HG03378 (cell line): ENCODE measurements around the gene RPLP2.

Experiments used
- ATAC-seq: cut with Tn5 transposase; IDR thresholded peaks from one replicate; pipeline ENCODE4 v1.9.1; 2021; ENCODE audit warnings: mild to moderate bottlenecking, moderate library complexity; ENCODE audit not compliant: unreplicated experiment

RPLP2 gene

GRCh38 chr11:809287-810039 is at the start of gene RPLP2:
RPLP2 (plus strand) TSS chr11:809967; CDS start chr11:810235, 268 bp downstream.
- ATAC-seq: peak; percentile 63

- no peak for ATAC-seq
These were observed 49.5 kb upstream of the RPLP2 start for GRCh38 chr11:760236-760635.

GRCh38 chr11:761526-762108 is 48.1 kb upstream of the RPLP2 start:
- no peak for ATAC-seq

GRCh38 chr11:762421-763072 is 47.2 kb upstream of the RPLP2 start:
- no peak for ATAC-seq

- no peak for ATAC-seq
These were observed 46.7 kb upstream of the RPLP2 start for GRCh38 chr11:763073-763463.

GRCh38 chr11:763549-764321 is 46.0 kb upstream of the RPLP2 start:
- no peak for ATAC-seq

GRCh38 chr11:764322-765024 is 45.3 kb upstream of the RPLP2 start:
- ATAC-seq: no peak

- ATAC-seq: no peak
These were observed 44.6 kb upstream of the RPLP2 start for GRCh38 chr11:765025-765801.

GRCh38 chr11:765802-766091 is 44.0 kb upstream of the RPLP2 start:
- ATAC-seq: no peak

GRCh38 chr11:766106-766935 is 43.4 kb upstream of the RPLP2 start:
- no peak for ATAC-seq

GRCh38 chr11:766936-767210 is 42.9 kb upstream of the RPLP2 start:
- ATAC-seq: no peak

GRCh38 chr11:767238-767637 is 42.5 kb upstream of the RPLP2 start:
- no peak for ATAC-seq

- ATAC-seq: no peak
These were observed 39.7 kb upstream of the RPLP2 start for GRCh38 chr11:769887-770641.

- ATAC-seq: no peak
These were observed 38.8 kb upstream of the RPLP2 start for GRCh38 chr11:770642-771616.

GRCh38 chr11:771617-772204 is 38.1 kb upstream of the RPLP2 start:
- no peak for ATAC-seq

- no peak for ATAC-seq
These were observed 37.1 kb upstream of the RPLP2 start for GRCh38 chr11:772429-773390.
